Bronchial epithelial cell (primary cell): ENCODE data around the gene TEX54. TPM values are rescaled to one million over a fixed set of nuclear protein-coding genes. Genes with fewer than 3 reads are reported as not detected.

Experiments
- DNase-seq: peaks from one replicate; pipeline ENCODE4 v3.0.0-alpha.2; 2010; ENCODE audit warnings: low read depth
- FAIRE-seq: peaks from 2 replicates; lab custom pipeline; 2011; peaks lifted over from hg19 to GRCh38; lab: Jason Lieb, UNC
- H3K27me3 ChIP-seq: 2 replicates; pipeline ENCODE4 v1.5.1; 2011; ENCODE audit warnings: low read length; ENCODE audit not compliant: control insufficient read depth, insufficient read depth
- H3K36me3 ChIP-seq: 2 replicates; pipeline ENCODE4 v1.5.1; 2011; ENCODE audit warnings: low read length; ENCODE audit not compliant: control insufficient read depth, insufficient read depth
- H3K4me3 ChIP-seq: 2 replicates; pipeline ENCODE4 v1.5.1; 2011; ENCODE audit warnings: mild to moderate bottlenecking, low read depth, low read length, control low read depth
- total RNA-seq: library from RNA; depleted of rRNA; stranded (reverse); fragments of >200 nt; gene quantifications from 2 replicates; pipeline ENCODE4 v1.2.1, GENCODE V29; 2014
- TF ChIP-seq, protein P1 (sequence below): IDR thresholded peaks from 2 replicates; pipeline ENCODE4 v1.5.1; 2011; ENCODE audit warnings: mild to moderate bottlenecking, moderate library complexity, low read length, control low read depth, inconsistent platforms; ENCODE audit not compliant: insufficient read depth, severe bottlenecking

TEX54 gene
- total RNA-seq, 1 donor from 2014 or later: not detected

DNA sequence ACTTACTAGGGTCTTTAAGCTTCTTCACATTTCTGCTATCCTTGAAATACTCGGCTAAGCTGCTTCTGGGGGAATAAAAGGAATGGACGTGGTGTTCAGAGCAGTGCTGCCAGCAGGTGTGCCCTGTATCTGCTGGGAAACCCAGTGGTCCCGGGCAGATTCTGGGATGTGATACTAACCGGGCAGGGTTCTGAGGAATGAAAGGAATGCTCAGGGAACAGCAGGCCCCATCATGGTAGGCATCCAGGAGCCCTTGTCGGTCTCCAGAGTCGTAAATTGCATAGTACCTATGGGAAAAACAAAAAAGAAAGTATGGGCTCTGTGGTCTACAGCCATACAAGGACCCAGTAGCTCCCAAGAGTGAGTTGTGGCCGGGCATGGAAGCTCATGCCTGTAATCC is 36.4 kb downstream of the TEX54 start:
- DNase-seq (no peak), FAIRE-seq (no peak)
- Histone ChIP-seq H3K27me3 (no peaks in the 10 kb centered on the region), H3K4me3 (no peak overlapping the region), H3K36me3 (peaks cover 48% of the 10 kb centered on the region)
- TF ChIP-seq, protein P1, sequence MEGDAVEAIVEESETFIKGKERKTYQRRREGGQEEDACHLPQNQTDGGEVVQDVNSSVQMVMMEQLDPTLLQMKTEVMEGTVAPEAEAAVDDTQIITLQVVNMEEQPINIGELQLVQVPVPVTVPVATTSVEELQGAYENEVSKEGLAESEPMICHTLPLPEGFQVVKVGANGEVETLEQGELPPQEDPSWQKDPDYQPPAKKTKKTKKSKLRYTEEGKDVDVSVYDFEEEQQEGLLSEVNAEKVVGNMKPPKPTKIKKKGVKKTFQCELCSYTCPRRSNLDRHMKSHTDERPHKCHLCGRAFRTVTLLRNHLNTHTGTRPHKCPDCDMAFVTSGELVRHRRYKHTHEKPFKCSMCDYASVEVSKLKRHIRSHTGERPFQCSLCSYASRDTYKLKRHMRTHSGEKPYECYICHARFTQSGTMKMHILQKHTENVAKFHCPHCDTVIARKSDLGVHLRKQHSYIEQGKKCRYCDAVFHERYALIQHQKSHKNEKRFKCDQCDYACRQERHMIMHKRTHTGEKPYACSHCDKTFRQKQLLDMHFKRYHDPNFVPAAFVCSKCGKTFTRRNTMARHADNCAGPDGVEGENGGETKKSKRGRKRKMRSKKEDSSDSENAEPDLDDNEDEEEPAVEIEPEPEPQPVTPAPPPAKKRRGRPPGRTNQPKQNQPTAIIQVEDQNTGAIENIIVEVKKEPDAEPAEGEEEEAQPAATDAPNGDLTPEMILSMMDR: no peak

DNA sequence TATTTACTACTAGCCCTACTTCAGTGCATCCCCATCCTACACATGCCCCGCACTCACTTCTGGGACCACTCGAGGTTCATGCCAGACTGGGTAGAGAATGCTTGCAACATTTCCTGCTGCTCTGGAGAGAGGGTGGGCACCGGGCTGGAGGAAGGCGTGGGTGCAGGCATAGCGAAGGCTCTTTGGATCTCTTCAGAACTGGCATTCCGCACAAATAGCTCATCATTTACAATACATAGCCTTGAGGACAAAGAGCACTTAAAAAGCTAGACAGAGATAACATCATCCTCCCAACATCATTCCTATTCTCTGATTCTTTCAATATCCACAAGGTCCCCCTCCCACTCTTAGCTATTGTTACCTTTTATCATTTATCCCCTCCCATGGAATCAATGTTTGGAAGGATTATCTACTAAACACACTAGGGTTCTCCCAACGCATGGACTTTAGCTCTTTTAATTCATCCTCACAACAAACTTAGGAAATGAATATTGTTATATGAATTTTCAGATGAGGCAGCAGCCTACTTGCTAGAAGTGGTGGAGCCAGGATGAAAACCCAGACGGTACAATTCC is 38.4 kb downstream of the TEX54 start:
- Histone ChIP-seq H3K27me3 (no peaks in the 10 kb centered on the region), H3K36me3 (peaks cover 33% of the 10 kb centered on the region), H3K4me3 (no peak overlapping the region)
- FAIRE-seq (no peak), DNase-seq (no peak)
- TF ChIP-seq, protein P1: no peak

DNA sequence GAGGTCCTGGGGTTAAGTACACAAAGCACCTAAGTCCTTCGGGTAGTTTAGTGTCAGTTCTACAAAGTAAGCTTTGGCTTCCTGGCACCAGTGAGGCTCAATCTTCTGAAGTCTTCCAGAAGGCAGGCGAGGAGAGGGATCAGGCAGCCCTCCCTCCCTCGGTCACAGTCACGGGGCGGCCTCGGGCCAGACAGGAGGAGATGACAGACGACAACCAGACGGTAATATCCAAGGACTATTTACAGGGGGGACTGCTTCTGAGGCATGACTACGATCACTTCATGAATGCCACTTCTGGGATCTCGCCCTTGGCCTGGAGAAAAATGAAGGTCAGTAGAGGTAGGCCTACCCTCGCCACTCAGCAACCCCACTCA is 40.5 kb downstream of the TEX54 start:
- DNase-seq (no peak), FAIRE-seq (no peak)
- Histone ChIP-seq H3K4me3 (no peak overlapping the region), H3K27me3 (no peaks in the 10 kb centered on the region), H3K36me3 (peaks cover 21% of the 10 kb centered on the region)
- TF ChIP-seq, protein P1: no peak

DNA sequence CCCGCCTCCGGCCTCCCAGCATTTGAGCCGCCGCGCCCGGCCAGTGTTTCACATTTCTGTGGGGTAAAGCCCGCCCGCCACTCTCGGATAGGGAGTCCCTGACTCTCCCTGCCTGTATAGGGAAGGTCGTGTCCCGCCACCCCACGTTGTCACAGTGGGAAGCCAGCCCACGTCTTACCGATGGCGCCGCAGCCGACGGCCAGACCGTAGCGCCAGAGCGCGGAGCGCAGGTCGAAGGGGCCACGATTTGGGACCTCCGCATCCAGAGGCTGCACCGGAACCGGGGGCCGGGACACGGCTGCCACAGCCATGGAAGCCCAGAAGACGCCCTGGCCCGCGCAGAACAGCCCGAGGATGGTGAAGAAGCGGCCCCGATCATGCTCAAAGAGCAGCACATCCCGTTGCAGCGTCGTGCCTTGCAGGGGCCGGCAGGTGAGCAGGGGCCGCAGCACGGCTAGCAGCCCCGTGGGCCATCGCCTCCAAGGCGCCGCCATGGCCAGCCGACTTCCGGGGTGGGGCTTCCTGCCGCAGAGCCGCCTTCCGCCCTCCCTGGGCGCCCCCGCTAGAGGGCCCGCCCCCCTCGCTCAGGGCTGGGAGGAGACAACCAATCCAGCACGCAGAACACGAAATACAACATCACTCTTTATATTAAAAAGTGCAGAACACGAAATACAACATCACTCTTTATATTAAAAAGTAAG is 41.0 kb downstream of the TEX54 start, which contains the start of gene TMEM223:
Gene TMEM223 (minus strand): TSS at position 506 of the 701 bp plus-strand sequence. CDS start 12 bp downstream, at position 494.
- FAIRE-seq (no peak), DNase-seq (peak; percentile 65)
- TF ChIP-seq, protein P1: peak; percentile 21
- no peaks in the 10 kb centered on the region for H3K27me3 ChIP-seq
- H3K4me3 ChIP-seq: peak within 1 kb of the TSS; percentile 89
- peaks cover 21% of the 10 kb centered on the region for H3K36me3 ChIP-seq

DNA sequence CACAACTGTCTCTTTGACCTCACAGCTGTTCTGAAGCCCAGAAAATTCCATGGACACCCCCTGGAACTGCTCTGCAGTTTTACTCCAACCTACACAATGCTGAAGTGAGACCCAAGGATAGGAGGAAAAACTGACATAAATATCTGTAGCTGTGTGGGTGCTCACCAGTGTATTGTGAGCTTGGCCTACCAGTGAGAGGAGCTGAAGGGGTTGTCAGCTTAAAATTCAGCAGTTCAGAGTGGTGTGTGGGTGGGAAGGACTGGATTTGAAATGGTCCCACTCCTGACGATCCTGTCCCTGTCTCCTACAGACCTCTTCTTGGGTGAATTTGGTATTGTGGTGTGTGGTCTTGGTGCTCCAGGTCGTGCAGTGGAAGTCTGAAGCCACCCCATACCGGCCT is 43.1 kb downstream of the TEX54 start:
- FAIRE-seq: no peak
- no peak overlapping the region for H3K4me3 ChIP-seq
- H3K36me3 ChIP-seq: peaks cover 8% of the 10 kb centered on the region
- TF ChIP-seq, protein P1: no peak
- DNase-seq: no peak
- H3K27me3 ChIP-seq: no peaks in the 10 kb centered on the region
